ENCODE data around the gene LRRC4C. TPM values are rescaled to one million over a fixed set of nuclear protein-coding genes. Genes with fewer than 3 reads are reported as not detected.

The LRRC4C gene
- total RNA-seq, 3 donors from 2014 or later: 0.29 to 4.1 TPM; not detected in 1

DNA sequence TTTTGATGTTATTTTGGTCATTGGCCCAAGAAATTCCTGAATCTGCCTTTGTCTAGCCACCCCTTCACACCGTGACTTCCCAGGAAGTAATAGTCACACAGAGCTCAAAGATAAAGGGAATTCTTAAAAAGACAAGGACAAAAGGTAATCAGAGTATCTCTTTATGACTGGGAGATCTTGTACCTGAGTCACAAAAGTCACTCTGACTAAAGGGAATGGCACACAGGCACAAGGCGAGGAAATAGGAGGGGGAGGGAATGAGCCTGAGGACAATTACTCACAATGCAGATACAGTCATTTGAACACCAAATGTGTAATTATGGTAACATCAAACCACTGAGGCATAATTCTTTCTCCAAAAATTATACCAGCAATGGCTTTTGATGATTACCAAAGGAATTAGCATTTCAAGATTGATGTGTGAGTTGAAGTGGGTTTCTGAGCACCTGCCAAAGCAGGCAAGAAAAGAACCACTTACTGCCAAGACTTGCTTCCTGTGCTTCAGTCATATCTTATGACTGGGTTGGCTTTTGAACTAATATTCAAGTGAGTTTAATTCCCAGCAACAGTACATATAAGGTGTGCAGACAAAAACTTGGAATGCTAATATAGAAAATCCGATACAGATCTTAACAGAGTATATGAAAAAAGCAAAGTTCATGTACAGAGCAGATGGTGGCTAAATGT is 856.4 kb downstream of the LRRC4C start:
- TF ChIP-seq, protein P1, sequence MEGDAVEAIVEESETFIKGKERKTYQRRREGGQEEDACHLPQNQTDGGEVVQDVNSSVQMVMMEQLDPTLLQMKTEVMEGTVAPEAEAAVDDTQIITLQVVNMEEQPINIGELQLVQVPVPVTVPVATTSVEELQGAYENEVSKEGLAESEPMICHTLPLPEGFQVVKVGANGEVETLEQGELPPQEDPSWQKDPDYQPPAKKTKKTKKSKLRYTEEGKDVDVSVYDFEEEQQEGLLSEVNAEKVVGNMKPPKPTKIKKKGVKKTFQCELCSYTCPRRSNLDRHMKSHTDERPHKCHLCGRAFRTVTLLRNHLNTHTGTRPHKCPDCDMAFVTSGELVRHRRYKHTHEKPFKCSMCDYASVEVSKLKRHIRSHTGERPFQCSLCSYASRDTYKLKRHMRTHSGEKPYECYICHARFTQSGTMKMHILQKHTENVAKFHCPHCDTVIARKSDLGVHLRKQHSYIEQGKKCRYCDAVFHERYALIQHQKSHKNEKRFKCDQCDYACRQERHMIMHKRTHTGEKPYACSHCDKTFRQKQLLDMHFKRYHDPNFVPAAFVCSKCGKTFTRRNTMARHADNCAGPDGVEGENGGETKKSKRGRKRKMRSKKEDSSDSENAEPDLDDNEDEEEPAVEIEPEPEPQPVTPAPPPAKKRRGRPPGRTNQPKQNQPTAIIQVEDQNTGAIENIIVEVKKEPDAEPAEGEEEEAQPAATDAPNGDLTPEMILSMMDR (IDR thresholded peaks at IDR 0.05): no peak
- Histone ChIP-seq H3K4me1 (ENCODE audit: low read depth) (no peaks in the 10 kb centered on the region), H3K36me3 (ENCODE audit: low read depth) (no peaks in the 10 kb centered on the region), H3K4me3 (no peak overlapping the region), H3K9me3 (peaks cover 66% of the 10 kb centered on the region)
- no peak for ATAC-seq
- DNase-seq: no peak
- intact Hi-C loops (cut with DNase I, micrococcal nuclease): no loop called here

GRCh38 chr11:40597546-40598113 is 861.8 kb downstream of the LRRC4C start:
- TF ChIP-seq, protein P1 (IDR thresholded peaks at IDR 0.05): no peak
- peaks cover 41% of the 10 kb centered on the region for H3K9me3 ChIP-seq
- H3K4me1 ChIP-seq (ENCODE audit: low read depth): no peaks in the 10 kb centered on the region
- ATAC-seq (no peak), DNase-seq (no peak)
- no peak overlapping the region for H3K4me3 ChIP-seq
- no peaks in the 10 kb centered on the region for H3K36me3 ChIP-seq (ENCODE audit: low read depth)
- intact Hi-C loops (cut with DNase I, micrococcal nuclease): no loop called here

DNA sequence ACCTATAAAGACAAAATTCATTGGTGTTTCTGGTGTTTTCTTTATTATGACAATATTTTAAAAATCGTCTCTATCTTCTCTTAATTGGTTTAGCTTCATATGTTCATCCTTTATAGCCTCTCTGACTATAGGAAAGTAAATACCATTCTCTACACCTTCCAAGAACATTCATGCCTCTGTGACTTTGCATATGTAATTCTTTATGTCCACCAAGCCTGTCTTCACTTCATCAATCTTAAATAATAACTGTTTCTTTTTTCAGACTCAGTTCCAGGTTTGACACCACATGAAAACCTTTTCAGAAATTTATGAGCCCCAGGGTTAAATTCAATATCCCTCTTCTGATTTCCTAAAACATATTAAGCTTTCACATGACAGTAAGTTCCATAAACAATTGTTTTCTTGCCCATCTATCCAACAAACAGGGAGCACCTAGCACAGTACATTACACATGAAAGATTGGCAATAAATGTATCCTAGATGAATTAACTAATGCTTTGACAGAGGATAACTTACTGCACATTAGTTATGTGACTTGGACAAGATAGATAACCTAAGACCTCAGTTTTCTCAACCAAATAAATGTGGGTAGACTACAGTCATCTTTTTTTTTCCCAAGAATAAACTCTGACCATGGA is 886.1 kb downstream of the LRRC4C start:
- intact Hi-C loops (cut with DNase I, micrococcal nuclease): no loop called here
- TF ChIP-seq, protein P1 (IDR thresholded peaks at IDR 0.05): no peak
- ATAC-seq: no peak

DNA sequence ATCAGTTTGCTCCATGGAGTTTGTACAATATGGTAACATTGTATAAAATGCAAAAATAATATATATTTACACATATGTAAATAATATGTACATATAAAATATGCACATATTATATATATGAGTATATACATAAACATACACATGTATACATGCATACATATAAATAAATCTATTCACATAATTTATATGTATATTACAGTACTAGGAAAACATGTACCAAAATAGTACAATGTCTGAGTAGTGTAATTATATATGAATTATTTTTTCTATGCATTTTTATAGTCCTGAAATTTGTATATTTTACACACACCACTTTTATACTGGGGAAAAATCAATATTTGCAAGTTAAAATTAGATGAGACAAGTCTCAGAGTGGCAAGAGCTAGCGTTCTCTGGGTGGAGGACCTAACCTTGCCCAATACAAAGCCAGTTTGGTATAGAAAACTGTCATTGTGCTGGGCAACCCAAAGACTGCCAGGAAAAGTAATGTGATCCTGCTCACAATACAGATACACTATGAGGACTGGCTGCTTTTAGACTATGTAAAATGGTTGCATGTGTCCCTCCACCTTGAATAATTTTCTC is 889.4 kb downstream of the LRRC4C start:
- no peak for ATAC-seq
- no peaks in the 10 kb centered on the region for H3K4me1 ChIP-seq (ENCODE audit: low read depth)
- H3K36me3 ChIP-seq (ENCODE audit: low read depth): no peaks in the 10 kb centered on the region
- H3K4me3 ChIP-seq: no peak overlapping the region
- DNase-seq: no peak
- intact Hi-C loops (cut with DNase I, micrococcal nuclease): no loop called here
- TF ChIP-seq, protein P1 (IDR thresholded peaks at IDR 0.05): no peak
- H3K9me3 ChIP-seq: peaks cover 16% of the 10 kb centered on the region

More for the DNA sequence above, 886.1 kb downstream of the LRRC4C start:
- peaks cover 8% of the 10 kb centered on the region for H3K9me3 ChIP-seq
- H3K36me3 ChIP-seq (ENCODE audit: low read depth): no peaks in the 10 kb centered on the region
- DNase-seq: no peak
- no peaks in the 10 kb centered on the region for H3K4me1 ChIP-seq (ENCODE audit: low read depth)
- no peak overlapping the region for H3K4me3 ChIP-seq

- intact Hi-C loops (cut with DNase I, micrococcal nuclease): no loop called here
- no peaks in the 10 kb centered on the region for H3K36me3 ChIP-seq (ENCODE audit: low read depth)
Observed at GRCh38 chr11:40567392-40567791, 892.1 kb downstream of the LRRC4C start.

More at GRCh38 chr11:40567392-40567791, 892.1 kb downstream of the LRRC4C start:
- Histone ChIP-seq H3K9me3 (peaks cover 20% of the 10 kb centered on the region), H3K4me1 (ENCODE audit: low read depth) (no peaks in the 10 kb centered on the region), H3K4me3 (no peak overlapping the region)
- ATAC-seq: no peak
- no peak for DNase-seq
- TF ChIP-seq, protein P1 (IDR thresholded peaks at IDR 0.05): no peak

Measured in mucosa of descending colon (tissue), 3 donors.